ENCODE data around the gene TBC1D5. TPM values are rescaled to one million over a fixed set of nuclear protein-coding genes. Genes with fewer than 3 reads are reported as not detected.

Gene TBC1D5
- total and polyA plus RNA-seq, 2 of the 8 experiments (the other 6 are each of a cell fraction or from before 2014, with no cell fraction given), result 11.0 to 22.9 TPM

GRCh38 chr3:17333446-17333845, 409.0 kb downstream of the TBC1D5 start:
- Histone ChIP-seq H3K79me2 (ENCODE audit: control insufficient read depth in 1 of 2, insufficient read depth in 2 of 2, low read length in 2 of 2) (no peaks in the 10 kb centered on the region), H3K14ac (ENCODE audit: insufficient read length) (no peak overlapping the region), H3K18ac (ENCODE audit: extremely low read depth, low read length) (no peak overlapping the region), H4K5ac (ENCODE audit: insufficient read length, low read depth, low read length) (no peak overlapping the region), H4K8ac (ENCODE audit: extremely low read depth, insufficient read depth, low read length) (no peak overlapping the region), H2BK12ac (ENCODE audit: low read depth, low read length) (no peak overlapping the region), H2AK5ac (ENCODE audit: low read depth, low read length) (no peak overlapping the region), H3K56ac (replicated peaks; ENCODE audit: insufficient read length, low read depth, low read length) (no peak overlapping the region), H2BK20ac (ENCODE audit: low read length) (no peak overlapping the region), H3K4me2 (ENCODE audit: insufficient read depth in 1 of 2, low read depth in 2 of 2, low read length in 2 of 2) (no peak overlapping the region), H3K36me3 (ENCODE audit: control insufficient read depth in 2 of 4, insufficient read depth in 4 of 4, low read length in 3 of 4) (no peaks in the 10 kb centered on the region), H2BK5ac (ENCODE audit: low read depth, low read length) (no peak overlapping the region), H3K9ac (replicated peaks in 1 of 4; ENCODE audit: extremely low read depth in 1 of 4, low read depth in 3 of 4, low read length in 3 of 4) (no peak overlapping the region), H3K27ac (ENCODE audit: low read depth, low read length) (no peak overlapping the region), H4K91ac (replicated peaks; ENCODE audit: insufficient read length, low read length) (no peak overlapping the region), H3K27me3 (replicated peaks in 1 of 4; ENCODE audit: control insufficient read depth in 3 of 4, extremely low read depth in 1 of 4, insufficient read depth in 3 of 4, low read length in 3 of 4) (no peaks in the 10 kb centered on the region), H2BK15ac (ENCODE audit: low read length) (no peak overlapping the region), H3K9me3 (ENCODE audit: insufficient read depth in 2 of 2, low read depth in 1 of 2, low read length in 1 of 2) (no peaks in the 10 kb centered on the region), H3K4me1 (replicated peaks in 1 of 4; ENCODE audit: control insufficient read depth in 3 of 4, insufficient read depth in 4 of 4, low read length in 3 of 4) (peaks cover 0 to 2% (median 0%) of the 10 kb centered on the region in 4 experiments; a peak in 1 of 7 replicates), H3K4ac (replicated peaks; ENCODE audit: insufficient read length, low read depth, low read length) (no peak overlapping the region), H3K23me2 (ENCODE audit: low read depth, low read length) (peaks cover 2% of the 10 kb centered on the region; the same call in 1 of the 2 replicates), H4K20me1 (replicated peaks in 1 of 2; ENCODE audit: control insufficient read depth in 1 of 2, insufficient read depth in 2 of 2, low read length in 2 of 2) (no peaks in the 10 kb centered on the region), H2BK120ac (replicated peaks; ENCODE audit: low read depth, low read length) (no peak overlapping the region), H3K79me1 (ENCODE audit: low read depth, low read length) (no peaks in the 10 kb centered on the region), H3K23ac (ENCODE audit: insufficient read length) (no peak overlapping the region), H2AFZ (ENCODE audit: low read length) (no peak overlapping the region), H3K4me3 (ENCODE audit: extremely low read depth in 1 of 4, insufficient read depth in 2 of 4, low read depth in 3 of 4, low read length in 4 of 4) (no peak overlapping the region)
- TF ChIP-seq YY1 (IDR thresholded peaks at IDR 0.05; ENCODE audit: low read depth, low read length) (no peak), CTBP2 (IDR thresholded peaks at IDR 0.05; ENCODE audit: borderline replicate concordance, insufficient read depth, insufficient read length, low read length) (no peak), PHF8 (conservative IDR thresholded peaks at IDR 0.05; ENCODE audit: low read depth, low read length) (no peak), JUN (IDR thresholded peaks at IDR 0.05; ENCODE audit: low read depth, low read length) (no peak), RFX5 (IDR thresholded peaks at IDR 0.05; ENCODE audit: borderline replicate concordance, low read depth, low read length) (no peak), SAP30 (IDR thresholded peaks at IDR 0.05; ENCODE audit: insufficient read depth, insufficient replicate concordance, low read length) (no peak), BACH1 (IDR thresholded peaks at IDR 0.05; ENCODE audit: low read length) (no peak), EZH2 (IDR thresholded peaks at IDR 0.05; ENCODE audit: low read depth, low read length, severe bottlenecking) (no peak)
- TF ChIP-seq, protein P1, sequence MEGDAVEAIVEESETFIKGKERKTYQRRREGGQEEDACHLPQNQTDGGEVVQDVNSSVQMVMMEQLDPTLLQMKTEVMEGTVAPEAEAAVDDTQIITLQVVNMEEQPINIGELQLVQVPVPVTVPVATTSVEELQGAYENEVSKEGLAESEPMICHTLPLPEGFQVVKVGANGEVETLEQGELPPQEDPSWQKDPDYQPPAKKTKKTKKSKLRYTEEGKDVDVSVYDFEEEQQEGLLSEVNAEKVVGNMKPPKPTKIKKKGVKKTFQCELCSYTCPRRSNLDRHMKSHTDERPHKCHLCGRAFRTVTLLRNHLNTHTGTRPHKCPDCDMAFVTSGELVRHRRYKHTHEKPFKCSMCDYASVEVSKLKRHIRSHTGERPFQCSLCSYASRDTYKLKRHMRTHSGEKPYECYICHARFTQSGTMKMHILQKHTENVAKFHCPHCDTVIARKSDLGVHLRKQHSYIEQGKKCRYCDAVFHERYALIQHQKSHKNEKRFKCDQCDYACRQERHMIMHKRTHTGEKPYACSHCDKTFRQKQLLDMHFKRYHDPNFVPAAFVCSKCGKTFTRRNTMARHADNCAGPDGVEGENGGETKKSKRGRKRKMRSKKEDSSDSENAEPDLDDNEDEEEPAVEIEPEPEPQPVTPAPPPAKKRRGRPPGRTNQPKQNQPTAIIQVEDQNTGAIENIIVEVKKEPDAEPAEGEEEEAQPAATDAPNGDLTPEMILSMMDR (IDR thresholded peaks at IDR 0.05; ENCODE audit: control extremely low read depth in 1 of 3, insufficient read depth in 1 of 3, low read depth in 1 of 3, low read length in 3 of 3), result no peak
- FAIRE-seq (no peak), DNase-seq (ENCODE audit: low read depth in 1 of 2, low spot score in 2 of 2) (no peak)
- POLR2A ChIA-PET (ENCODE audit: partially characterized antibody), result no interaction called here
- WGBS, 2 experiments (ENCODE audit: extremely low coverage in 1 of 2, insufficient coverage in 1 of 2, insufficient read length in 1 of 2, insufficient replicate concordance in 2 of 2, low coverage in 1 of 2, low lambda C conversion rate in 2 of 2, missing lambda C conversion rate in 1 of 2), result 95% methylated on average over 1 of the region's 1 CpG; no CpG with 5 or more reads in 1 of the 2 experiments
- CTCF ChIA-PET (ENCODE audit: partially characterized antibody), result no interaction called here
